KG1 (cell line): Measurements from ENCODE around the gene PLXND1.

Experiments used
- DNase-seq: peaks from one replicate; lab custom pipeline; 2025; lab: John Stamatoyannopoulos, UW

PLXND1 gene

DNA sequence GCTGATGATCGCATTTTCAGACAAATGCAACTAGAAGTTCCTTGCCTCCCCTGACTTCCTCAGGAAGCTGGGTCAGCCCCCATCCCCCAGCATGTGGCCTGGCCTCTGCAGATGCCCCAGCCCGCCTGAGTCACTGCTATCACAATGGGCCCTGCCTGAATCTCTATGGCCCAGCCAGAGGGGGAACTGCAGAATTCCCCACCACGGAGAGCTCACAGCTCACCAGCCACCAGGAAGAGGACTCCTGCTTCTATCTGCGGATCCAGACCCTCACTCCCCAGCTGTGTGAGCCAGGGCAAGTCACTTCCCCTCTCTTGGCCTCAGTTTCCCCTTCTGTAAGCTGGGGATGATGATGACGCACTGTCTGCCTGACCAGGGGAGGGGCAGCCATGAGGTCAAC lies 6.9 kb downstream of the PLXND1 start:
- no peak for DNase-seq

GRCh38 chr3:129599073-129599472 lies 7.4 kb downstream of the PLXND1 start:
- DNase-seq, result no peak

GRCh38 chr3:129598484-129598883 lies 8.0 kb downstream of the PLXND1 start:
- DNase-seq, result no peak

DNA sequence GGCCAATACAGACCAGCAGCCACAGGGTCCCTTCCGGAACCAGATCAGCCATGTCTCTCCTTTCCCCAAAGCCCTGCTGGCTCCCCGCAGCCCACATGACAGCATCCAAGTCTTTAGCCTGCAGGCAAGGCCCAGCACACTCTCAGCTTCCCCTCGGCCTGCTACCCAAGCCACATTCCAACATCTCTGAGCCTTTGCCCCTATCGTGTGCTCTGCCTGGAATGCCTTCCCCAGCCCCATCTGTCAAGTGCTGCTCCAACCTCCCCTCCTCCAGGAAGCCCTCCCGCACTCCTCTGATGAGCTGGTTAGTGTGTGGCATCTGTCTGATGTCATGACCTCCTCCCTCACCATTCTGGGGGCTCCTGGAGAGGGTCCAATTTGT lies 8.5 kb downstream of the PLXND1 start:
- no peak for DNase-seq

DNA sequence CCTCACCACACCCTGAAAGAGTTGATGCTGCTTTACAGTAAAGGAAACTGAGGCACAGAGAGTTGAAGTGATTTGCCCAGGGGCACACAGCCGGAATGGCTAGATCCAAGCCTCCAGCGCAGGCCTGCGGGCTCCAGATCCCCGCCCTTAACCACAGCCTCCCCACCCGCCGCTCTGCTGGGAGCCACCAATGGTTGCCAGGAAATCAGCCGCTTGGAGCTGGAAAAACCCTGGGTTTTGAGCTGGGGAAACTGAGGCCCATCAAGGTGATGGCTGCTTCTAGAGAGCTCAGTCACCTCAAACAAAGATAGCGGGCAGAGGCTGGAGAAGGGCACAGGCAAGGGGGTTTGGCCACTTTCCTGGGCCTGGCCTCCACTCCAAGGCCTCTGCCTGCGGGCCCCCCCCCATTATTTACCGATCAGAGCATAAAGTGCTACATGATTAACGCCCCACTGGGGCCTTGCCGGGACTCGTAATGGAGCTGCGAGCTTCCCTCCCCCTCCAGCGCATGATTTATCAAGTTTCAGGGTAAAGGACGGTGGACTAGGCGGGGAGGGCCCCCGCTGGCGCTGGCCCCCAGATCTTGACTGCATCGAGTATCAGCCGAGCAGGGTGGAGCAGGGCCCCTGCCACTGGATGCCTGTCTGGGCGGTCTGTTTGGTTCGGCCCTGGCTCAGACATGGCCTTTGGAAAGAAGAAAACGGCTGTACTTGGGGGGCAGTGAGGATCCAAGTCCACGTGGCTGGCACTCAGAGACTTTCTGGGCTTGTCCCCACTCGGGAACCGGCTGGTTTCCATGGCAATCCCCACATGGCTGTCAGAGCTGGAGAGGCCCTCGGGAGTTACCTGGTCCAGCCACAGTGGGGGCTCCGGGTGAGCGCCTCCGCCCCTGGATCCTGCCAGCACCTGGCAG lies 9.1 kb downstream of the PLXND1 start:
- DNase-seq, result no peak

- no peak for DNase-seq
Measured at GRCh38 chr3:129596194-129597086, 10.0 kb downstream of the PLXND1 start.

DNA sequence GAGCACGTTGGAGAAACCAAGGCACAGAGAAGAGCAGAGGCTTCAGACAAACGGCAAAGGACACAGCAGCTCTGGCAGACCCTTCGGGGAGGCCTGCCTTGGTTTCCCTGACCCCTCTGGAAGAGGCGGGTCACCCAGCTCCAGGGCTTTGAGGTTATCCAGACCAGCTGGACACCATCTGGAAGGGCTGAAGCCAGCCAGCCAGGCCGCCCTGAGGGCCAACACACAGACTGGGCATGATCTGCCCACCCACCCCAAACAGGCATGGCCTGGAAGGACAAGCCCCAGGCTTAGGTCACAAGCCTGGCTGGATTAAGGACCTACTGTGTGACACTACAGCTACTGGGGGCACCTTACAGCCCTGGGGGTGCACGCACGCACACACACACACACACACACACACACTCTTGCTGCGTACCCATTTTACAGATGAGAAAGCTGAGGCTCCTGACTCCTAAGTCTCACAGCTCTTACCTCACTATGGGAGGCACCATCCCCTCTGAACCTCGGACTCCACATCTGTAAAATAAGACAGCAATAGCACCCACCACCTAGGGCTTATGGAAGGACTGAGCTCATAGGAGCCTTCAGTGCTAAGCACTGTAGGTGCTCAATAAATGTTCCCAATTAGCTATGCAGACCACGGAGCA lies 10.8 kb downstream of the PLXND1 start:
- DNase-seq, result no peak

- DNase-seq, result no peak
Measured at GRCh38 chr3:129594907-129595390, 11.5 kb downstream of the PLXND1 start.

DNA sequence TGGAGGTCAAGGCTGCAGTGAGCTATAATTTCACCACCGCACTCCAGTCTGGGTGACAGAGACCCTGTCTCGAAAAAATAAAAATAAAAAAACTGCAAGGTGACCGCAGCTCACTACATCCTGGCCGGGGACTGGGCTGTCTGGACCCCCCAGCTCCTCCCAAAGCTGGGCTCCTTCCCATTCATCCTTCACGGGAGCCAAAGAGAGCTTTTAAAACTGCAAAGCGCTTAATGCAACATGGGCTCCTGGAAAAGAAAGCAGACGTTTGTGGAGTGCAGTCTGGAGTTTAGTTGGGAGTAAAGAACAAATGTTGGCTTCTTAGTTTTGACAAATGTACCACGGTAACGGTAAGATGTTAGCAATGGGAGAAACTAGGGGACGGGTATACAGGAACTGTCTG lies 12.1 kb downstream of the PLXND1 start:
- DNase-seq, result no peak

GRCh38 chr3:129593595-129594339 lies 12.7 kb downstream of the PLXND1 start:
- DNase-seq, result peak; percentile 38

- DNase-seq, result no peak
Measured at GRCh38 chr3:129593230-129593594, 13.3 kb downstream of the PLXND1 start.

GRCh38 chr3:129592381-129593131 lies 13.9 kb downstream of the PLXND1 start:
- DNase-seq, result peak; percentile 36

GRCh38 chr3:129591932-129592331 lies 14.5 kb downstream of the PLXND1 start:
- DNase-seq, result no peak

- DNase-seq, result no peak
Measured at GRCh38 chr3:129590215-129590614, 16.3 kb downstream of the PLXND1 start.

- no peak for DNase-seq
Measured at GRCh38 chr3:129587566-129588210, 18.8 kb downstream of the PLXND1 start.

- DNase-seq, result no peak
Measured at GRCh38 chr3:129586746-129587430, 19.6 kb downstream of the PLXND1 start.

DNA sequence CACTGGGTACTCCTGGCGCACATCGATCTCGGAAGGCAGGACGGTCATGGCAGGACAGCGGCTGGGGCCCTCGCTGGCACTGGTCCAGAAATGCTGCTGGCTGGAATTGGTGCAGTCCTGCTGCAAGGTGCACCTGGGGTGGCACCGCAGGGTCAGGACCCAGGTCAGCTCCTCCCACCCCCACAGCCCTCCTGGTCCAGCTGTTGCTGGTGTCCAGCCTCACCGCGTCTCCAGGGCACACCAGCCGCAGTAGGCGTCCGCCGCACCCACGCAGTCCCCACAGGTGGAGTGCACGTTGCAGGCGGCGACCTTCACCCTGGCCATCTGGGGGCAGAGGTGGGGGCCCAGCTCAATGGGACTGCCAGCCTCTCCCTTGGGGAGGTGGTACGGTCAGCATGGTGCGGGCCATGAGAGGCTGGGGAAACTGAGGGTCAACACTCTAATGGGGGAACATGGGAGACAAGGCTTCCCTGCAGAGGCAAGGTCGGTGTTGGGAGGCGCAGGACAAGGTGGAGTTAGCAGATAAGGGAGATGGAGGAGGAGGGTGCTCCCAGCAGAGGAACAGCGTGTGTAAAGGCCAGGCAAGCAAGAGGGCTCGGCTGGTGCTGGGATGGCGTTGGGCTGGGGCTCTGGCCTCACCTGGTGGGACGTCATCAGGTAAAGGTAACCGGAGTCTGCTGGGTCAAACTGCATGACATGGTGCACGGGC lies 20.4 kb downstream of the PLXND1 start:
- no peak for DNase-seq

- DNase-seq, result no peak
Measured at GRCh38 chr3:129584631-129585030, 21.8 kb downstream of the PLXND1 start.

- DNase-seq, result no peak
Measured at GRCh38 chr3:129583289-129583688, 23.2 kb downstream of the PLXND1 start.
